Measurements from ENCODE around the gene MFAP2.

DNA sequence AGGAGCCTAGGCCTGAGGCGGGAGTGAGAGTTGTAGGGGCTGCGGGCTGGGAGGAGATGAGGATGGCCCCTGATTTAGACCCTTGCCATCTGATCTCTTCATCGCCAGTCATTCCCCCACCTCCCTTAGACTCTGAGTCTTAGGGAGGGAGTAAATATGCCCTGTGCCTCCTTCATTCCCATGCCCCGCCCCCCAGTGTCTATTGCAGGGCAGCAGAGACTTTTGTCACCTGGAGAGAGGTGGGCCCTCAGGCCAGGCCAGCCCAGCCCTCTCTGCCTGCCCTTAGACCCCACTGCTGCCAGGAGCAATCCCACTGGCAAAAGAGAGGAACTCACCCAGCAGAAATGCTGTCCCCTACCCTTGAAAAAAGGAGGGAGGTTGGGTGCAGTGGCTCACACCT lies 3.2 kb upstream of the MFAP2 start:
- TF ChIP-seq EZH2phosphoT487 (IDR thresholded peaks at IDR 0.05; ENCODE audit: borderline replicate concordance, low read length) = no peak
- TF ChIP-seq, protein P1, sequence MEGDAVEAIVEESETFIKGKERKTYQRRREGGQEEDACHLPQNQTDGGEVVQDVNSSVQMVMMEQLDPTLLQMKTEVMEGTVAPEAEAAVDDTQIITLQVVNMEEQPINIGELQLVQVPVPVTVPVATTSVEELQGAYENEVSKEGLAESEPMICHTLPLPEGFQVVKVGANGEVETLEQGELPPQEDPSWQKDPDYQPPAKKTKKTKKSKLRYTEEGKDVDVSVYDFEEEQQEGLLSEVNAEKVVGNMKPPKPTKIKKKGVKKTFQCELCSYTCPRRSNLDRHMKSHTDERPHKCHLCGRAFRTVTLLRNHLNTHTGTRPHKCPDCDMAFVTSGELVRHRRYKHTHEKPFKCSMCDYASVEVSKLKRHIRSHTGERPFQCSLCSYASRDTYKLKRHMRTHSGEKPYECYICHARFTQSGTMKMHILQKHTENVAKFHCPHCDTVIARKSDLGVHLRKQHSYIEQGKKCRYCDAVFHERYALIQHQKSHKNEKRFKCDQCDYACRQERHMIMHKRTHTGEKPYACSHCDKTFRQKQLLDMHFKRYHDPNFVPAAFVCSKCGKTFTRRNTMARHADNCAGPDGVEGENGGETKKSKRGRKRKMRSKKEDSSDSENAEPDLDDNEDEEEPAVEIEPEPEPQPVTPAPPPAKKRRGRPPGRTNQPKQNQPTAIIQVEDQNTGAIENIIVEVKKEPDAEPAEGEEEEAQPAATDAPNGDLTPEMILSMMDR (IDR thresholded peaks at IDR 0.05; ENCODE audit: low read depth, low read length, poor library complexity, severe bottlenecking) = no peak

Measured in DOHH2 (cell line).